Lung (tissue), 12 donors: ENCODE measurements around the gene LRTM2. TPM values are rescaled to one million over a fixed set of nuclear protein-coding genes. Genes with fewer than 3 reads are reported as not detected.
A peak's percentile ranks its signal among the peaks of the same experiment; 100 is the strongest.

Experiments
- ATAC-seq: fragments of 200-7000 bp; cut with Tn5 transposase; one replicate; pipeline ENCODE4 v1.9.1; 2020; ENCODE audit warnings: moderate number of reproducible peaks; ENCODE audit not compliant: insufficient read depth, low FRiP score
- DNase-seq, 3 donors: peaks; one replicate each; pipeline ENCODE4 v3.0.0-alpha.2; 2013 to 2017
- H3K27ac ChIP-seq, 2 donors: one replicate each; pipeline ENCODE4 v1.5.1; 2013; ENCODE audit warnings: mild to moderate bottlenecking in 2 of 2, moderate library complexity in 2 of 2, control low read depth in 1 of 2, inconsistent platforms in 1 of 2, low read depth in 1 of 2, low read length in 1 of 2
- H3K27me3 ChIP-seq, 3 donors: one replicate each; pipeline ENCODE4 v1.5.1; 2013; ENCODE audit warnings: low read length in 2 of 3; ENCODE audit not compliant: control insufficient read depth in 3 of 3, insufficient read depth in 3 of 3
- H3K36me3 ChIP-seq, 4 donors: one replicate each; pipeline ENCODE4 v1.5.1; 2013; ENCODE audit warnings: low read length in 4 of 4, mild to moderate bottlenecking in 1 of 4, moderate library complexity in 1 of 4; ENCODE audit not compliant: control insufficient read depth in 4 of 4, insufficient read depth in 4 of 4
- H3K4me1 ChIP-seq, 5 donors: one replicate each; pipeline ENCODE4 v1.5.1; 2013; ENCODE audit warnings: low read length in 5 of 5, mild to moderate bottlenecking in 2 of 5, moderate library complexity in 1 of 5; ENCODE audit not compliant: control insufficient read depth in 5 of 5, insufficient read depth in 5 of 5
- H3K4me3 ChIP-seq: one replicate; pipeline ENCODE4 v1.5.1; 2013; ENCODE audit warnings: mild to moderate bottlenecking, control low read depth, moderate library complexity
- H3K9ac ChIP-seq, 2 donors: one replicate each; pipeline ENCODE4 v1.5.1; 2013; ENCODE audit warnings: low read length in 2 of 2, control low read depth in 1 of 2; ENCODE audit not compliant: insufficient read depth in 1 of 2
- H3K9me3 ChIP-seq, 4 donors: one replicate each; pipeline ENCODE4 v1.5.1; 2013; ENCODE audit warnings: low read length in 3 of 4, mild to moderate bottlenecking in 1 of 4, moderate library complexity in 1 of 4; ENCODE audit not compliant: control insufficient read depth in 4 of 4, insufficient read depth in 3 of 4
- CTCF ChIP-seq: IDR thresholded peaks from 2 replicates; pipeline ENCODE4 v1.5.1; 2012; ENCODE audit warnings: mild to moderate bottlenecking; ENCODE audit errors: control extremely low read depth, extremely low read depth
- WGBS, 2 donors: extraction: QIAGEN DNeasy Blood & Tissue Kit; methylation state at CpG; one replicate each; pipeline ENCODE4 v1.1.7; 2013; 5-methylcytosine and 5-hydroxymethylcytosine counted together
- polyA plus RNA-seq, 2 donors: library from polyadenylated mRNA; stranded (reverse); fragments of 200-250 nt; gene quantifications; one replicate each; pipeline ENCODE4 v1.2.1, GENCODE V29; 2013
- total RNA-seq, 2 donors: library from RNA; depleted of rRNA in 1 of 2; stranded (reverse); fragments of >200 nt in 1 of 2; gene quantifications; one replicate each; pipeline ENCODE4 v1.2.1, GENCODE V29; 2014 to 2021
- donor health status: control.
- donor health status: control.
- donor health status: Bipolar disorder and iron deficiency.
- donor health status: healthy.
- donor health status: DM: yes; HTN: yes; CAD: no.

The LRTM2 gene
- total and polyA plus RNA-seq, 4 donors = 0.01 to 0.06 TPM; not detected in 2

GRCh38 chr12:1845886-1846285 is 25.5 kb downstream of the LRTM2 start:
- H3K4me1 ChIP-seq = no peaks in the 10 kb centered on the region
- H3K9ac ChIP-seq = no peak overlapping the region
- DNase-seq = no peak
- no peak for TF ChIP-seq CTCF
- no peak overlapping the region for H3K27ac ChIP-seq
- H3K4me3 ChIP-seq = no peak overlapping the region
- H3K36me3 ChIP-seq = no peaks in the 10 kb centered on the region
- ATAC-seq = no peak
- WGBS, 2 donors = 95 to 97% methylated on average over 5 of the region's 5 CpGs
- peaks cover 0 to 12% (median under 1%) of the 10 kb centered on the region in 3 donors for H3K27me3 ChIP-seq
- H3K9me3 ChIP-seq = peaks cover 0 to 2% (median 0%) of the 10 kb centered on the region in 4 donors

- no peak overlapping the region for H3K9ac ChIP-seq
- WGBS, 2 donors = 82 to 83% methylated on average over 24 of the region's 24 CpGs
- no peaks in the 10 kb centered on the region for H3K9me3 ChIP-seq
- no peak overlapping the region for H3K27ac ChIP-seq
- H3K27me3 ChIP-seq = peaks cover 0 to 12% (median 0%) of the 10 kb centered on the region in 3 donors
- no peaks in the 10 kb centered on the region for H3K36me3 ChIP-seq
- H3K4me3 ChIP-seq = no peak overlapping the region
- H3K4me1 ChIP-seq = no peaks in the 10 kb centered on the region
- no peak for TF ChIP-seq CTCF
- ATAC-seq = no peak
- DNase-seq = peak in 1 of 3 donors; percentile 6
Observed at GRCh38 chr12:1846421-1847405, 26.3 kb downstream of the LRTM2 start.

GRCh38 chr12:1847411-1847810 is 27.0 kb downstream of the LRTM2 start:
- no peak overlapping the region for H3K9ac ChIP-seq
- no peak for DNase-seq
- ATAC-seq = no peak
- H3K4me1 ChIP-seq = no peaks in the 10 kb centered on the region
- WGBS, 2 donors = 65 to 93% methylated on average over 4 of the region's 4 CpGs
- H3K36me3 ChIP-seq = no peaks in the 10 kb centered on the region
- peaks cover 0 to 12% (median 0%) of the 10 kb centered on the region in 3 donors for H3K27me3 ChIP-seq
- no peak overlapping the region for H3K27ac ChIP-seq
- H3K9me3 ChIP-seq = no peaks in the 10 kb centered on the region
- no peak for TF ChIP-seq CTCF
- H3K4me3 ChIP-seq = no peak overlapping the region
